ENCODE data around the gene GALNT1.

The GALNT1 gene

GRCh38 chr18:35673682-35674081, 92.1 kb downstream of the GALNT1 start:
- ChIA-PET POLR2A (no interaction called here), CTCF (interaction anchor here (0.6 kb wide), 1 partner anchor 18 kb away, joined by 3 read pairs; no protein-coding TSS in a partner anchor)
- TF ChIP-seq LEF1 (IDR thresholded peaks at IDR 0.05; ENCODE audit: borderline replicate concordance) (no peak), ELF4 (IDR thresholded peaks at IDR 0.05) (no peak)

GRCh38 chr18:35680139-35680551, 98.6 kb downstream of the GALNT1 start:
- ChIA-PET CTCF (no interaction called here), POLR2A (no interaction called here)
- TF ChIP-seq FOXK2 (IDR thresholded peaks at IDR 0.05) (no peak), L3MBTL2 (conservative IDR thresholded peaks at IDR 0.05) (no peak), TARDBP (IDR thresholded peaks at IDR 0.05) (no peak), ELF4 (IDR thresholded peaks at IDR 0.05) (no peak)
- DNase-seq (ENCODE audit: extremely low spot score) = no peak

More at GRCh38 chr18:35673682-35674081, 92.1 kb downstream of the GALNT1 start:
- no peak for DNase-seq (ENCODE audit: extremely low spot score)

- DNase-seq (ENCODE audit: extremely low spot score) = no peak
- POLR2A ChIA-PET = no interaction called here
- TF ChIP-seq FOXK2 (IDR thresholded peaks at IDR 0.05) = no peak
- TF ChIP-seq LEF1 (IDR thresholded peaks at IDR 0.05; ENCODE audit: borderline replicate concordance) = no peak
- TF ChIP-seq FOXA1 (IDR thresholded peaks at IDR 0.05) = no peak
- no peak for TF ChIP-seq FOXM1 (IDR thresholded peaks at IDR 0.05; ENCODE audit: borderline replicate concordance)
- no peak for TF ChIP-seq BHLHE40 (IDR thresholded peaks at IDR 0.05; ENCODE audit: borderline replicate concordance)
- TF ChIP-seq TARDBP (IDR thresholded peaks at IDR 0.05) = no peak
- no peak for TF ChIP-seq PKNOX1 (IDR thresholded peaks at IDR 0.05)
- no peak for TF ChIP-seq SUZ12 (IDR thresholded peaks at IDR 0.05)
- TF ChIP-seq NFRKB (IDR thresholded peaks at IDR 0.05) = no peak
- TF ChIP-seq SP1 (IDR thresholded peaks at IDR 0.05) = no peak
- no peak for TF ChIP-seq ARNT (IDR thresholded peaks at IDR 0.05)
- CTCF ChIA-PET = interaction anchor here (0.9 kb wide), 1 partner anchor 47 kb away, joined by 4 read pairs; no protein-coding TSS in a partner anchor
Measured at GRCh38 chr18:35682281-35682867, 100.8 kb downstream of the GALNT1 start.

GRCh38 chr18:35683021-35683420, 101.5 kb downstream of the GALNT1 start:
- ChIA-PET CTCF (interaction anchor here (0.9 kb wide), 1 partner anchor 48 kb away, joined by 4 read pairs; no protein-coding TSS in a partner anchor), POLR2A (no interaction called here)
- no peak for TF ChIP-seq ZNF384 (IDR thresholded peaks at IDR 0.05)
- DNase-seq (ENCODE audit: extremely low spot score) = no peak

GRCh38 chr18:35688757-35689156, 107.2 kb downstream of the GALNT1 start:
- POLR2A ChIA-PET = interaction anchor here (1.2 kb wide), 1 partner anchor 191 kb away, joined by 3 read pairs; the partner anchor contains the start of gene INO80C
- CTCF ChIA-PET = no interaction called here
- no peak for DNase-seq (ENCODE audit: extremely low spot score)
- TF ChIP-seq PKNOX1 (IDR thresholded peaks at IDR 0.05) (no peak), CTBP1 (IDR thresholded peaks at IDR 0.05; ENCODE audit: borderline replicate concordance) (no peak), ZNF384 (IDR thresholded peaks at IDR 0.05) (no peak), SUZ12 (IDR thresholded peaks at IDR 0.05) (no peak), NFRKB (IDR thresholded peaks at IDR 0.05) (no peak), L3MBTL2 (conservative IDR thresholded peaks at IDR 0.05) (no peak; the same call in 1 of the 2 replicates), LEF1 (IDR thresholded peaks at IDR 0.05; ENCODE audit: borderline replicate concordance) (no peak), FOXK2 (IDR thresholded peaks at IDR 0.05) (no peak), HDGF (IDR thresholded peaks at IDR 0.05; ENCODE audit: borderline replicate concordance) (no peak), FOXM1 (IDR thresholded peaks at IDR 0.05; ENCODE audit: borderline replicate concordance) (no peak), ARNT (IDR thresholded peaks at IDR 0.05) (no peak), ELF4 (IDR thresholded peaks at IDR 0.05) (no peak)

GRCh38 chr18:35689728-35690127, 108.2 kb downstream of the GALNT1 start:
- POLR2A ChIA-PET = interaction anchor here (1.2 kb wide), 1 partner anchor 192 kb away, joined by 3 read pairs; the partner anchor contains the start of gene INO80C
- DNase-seq (ENCODE audit: extremely low spot score) = no peak
- TF ChIP-seq PKNOX1 (IDR thresholded peaks at IDR 0.05) (no peak), SUZ12 (IDR thresholded peaks at IDR 0.05) (no peak), FOXA1 (IDR thresholded peaks at IDR 0.05) (no peak), ELF4 (IDR thresholded peaks at IDR 0.05) (no peak), L3MBTL2 (conservative IDR thresholded peaks at IDR 0.05) (no peak), SP1 (IDR thresholded peaks at IDR 0.05) (no peak), LEF1 (IDR thresholded peaks at IDR 0.05; ENCODE audit: borderline replicate concordance) (no peak), TARDBP (IDR thresholded peaks at IDR 0.05) (no peak), CTBP1 (IDR thresholded peaks at IDR 0.05; ENCODE audit: borderline replicate concordance) (no peak), BHLHE40 (IDR thresholded peaks at IDR 0.05; ENCODE audit: borderline replicate concordance) (no peak), FOXM1 (IDR thresholded peaks at IDR 0.05; ENCODE audit: borderline replicate concordance) (no peak), ARNT (IDR thresholded peaks at IDR 0.05) (no peak), NFRKB (IDR thresholded peaks at IDR 0.05) (no peak), FOXK2 (IDR thresholded peaks at IDR 0.05) (no peak), ZNF384 (IDR thresholded peaks at IDR 0.05) (no peak), HDGF (IDR thresholded peaks at IDR 0.05; ENCODE audit: borderline replicate concordance) (no peak)
- CTCF ChIA-PET = interaction anchor here (0.7 kb wide), 1 partner anchor 85 kb away, joined by 4 read pairs; no protein-coding TSS in a partner anchor

GRCh38 chr18:35691625-35692024, 110.1 kb downstream of the GALNT1 start:
- no peak for DNase-seq (ENCODE audit: extremely low spot score)
- CTCF ChIA-PET = no interaction called here
- TF ChIP-seq CTBP1 (IDR thresholded peaks at IDR 0.05; ENCODE audit: borderline replicate concordance) (no peak), SP1 (IDR thresholded peaks at IDR 0.05) (no peak), FOXK2 (IDR thresholded peaks at IDR 0.05) (no peak), SUZ12 (IDR thresholded peaks at IDR 0.05) (no peak), BHLHE40 (IDR thresholded peaks at IDR 0.05; ENCODE audit: borderline replicate concordance) (no peak), ARNT (IDR thresholded peaks at IDR 0.05) (no peak), FOXM1 (IDR thresholded peaks at IDR 0.05; ENCODE audit: borderline replicate concordance) (no peak), FOXA1 (IDR thresholded peaks at IDR 0.05) (no peak), ELF4 (IDR thresholded peaks at IDR 0.05) (no peak), LEF1 (IDR thresholded peaks at IDR 0.05; ENCODE audit: borderline replicate concordance) (no peak)
- POLR2A ChIA-PET = no interaction called here
